ENCODE data around the gene HSPA12A.

Gene HSPA12A

DNA sequence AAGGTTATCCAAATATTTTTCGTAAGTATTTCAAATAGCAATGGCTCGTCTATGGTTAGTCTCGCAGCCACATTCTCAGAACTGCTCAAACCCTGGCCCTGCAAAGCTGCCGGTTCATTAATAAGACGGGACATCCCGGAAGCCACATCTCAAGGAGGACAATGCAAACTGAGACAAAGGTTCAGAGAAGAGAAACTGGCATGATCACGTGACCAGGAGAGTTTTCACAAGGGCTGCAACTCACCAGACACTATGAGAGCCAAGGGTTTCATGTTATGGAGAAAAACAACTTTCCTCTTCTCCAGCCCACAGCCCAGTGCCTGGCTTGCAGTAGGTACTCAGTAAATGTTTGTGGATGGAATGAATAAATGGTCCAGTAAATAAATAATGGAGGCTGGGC lies 5.0 kb upstream of the HSPA12A start:
- TF ChIP-seq, protein P1, sequence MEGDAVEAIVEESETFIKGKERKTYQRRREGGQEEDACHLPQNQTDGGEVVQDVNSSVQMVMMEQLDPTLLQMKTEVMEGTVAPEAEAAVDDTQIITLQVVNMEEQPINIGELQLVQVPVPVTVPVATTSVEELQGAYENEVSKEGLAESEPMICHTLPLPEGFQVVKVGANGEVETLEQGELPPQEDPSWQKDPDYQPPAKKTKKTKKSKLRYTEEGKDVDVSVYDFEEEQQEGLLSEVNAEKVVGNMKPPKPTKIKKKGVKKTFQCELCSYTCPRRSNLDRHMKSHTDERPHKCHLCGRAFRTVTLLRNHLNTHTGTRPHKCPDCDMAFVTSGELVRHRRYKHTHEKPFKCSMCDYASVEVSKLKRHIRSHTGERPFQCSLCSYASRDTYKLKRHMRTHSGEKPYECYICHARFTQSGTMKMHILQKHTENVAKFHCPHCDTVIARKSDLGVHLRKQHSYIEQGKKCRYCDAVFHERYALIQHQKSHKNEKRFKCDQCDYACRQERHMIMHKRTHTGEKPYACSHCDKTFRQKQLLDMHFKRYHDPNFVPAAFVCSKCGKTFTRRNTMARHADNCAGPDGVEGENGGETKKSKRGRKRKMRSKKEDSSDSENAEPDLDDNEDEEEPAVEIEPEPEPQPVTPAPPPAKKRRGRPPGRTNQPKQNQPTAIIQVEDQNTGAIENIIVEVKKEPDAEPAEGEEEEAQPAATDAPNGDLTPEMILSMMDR (IDR thresholded peaks at IDR 0.05): no peak
- H3K9me3 ChIP-seq: no peaks in the 10 kb centered on the region
- H3K36me3 ChIP-seq: no peaks in the 10 kb centered on the region
- no peak overlapping the region for H3K4me3 ChIP-seq (ENCODE audit: low read depth in 1 of 2, low read length in 1 of 2)
- H3K4me1 ChIP-seq (ENCODE audit: control insufficient read depth in 1 of 2, insufficient read depth in 1 of 2, low read depth in 1 of 2, low read length in 1 of 2): peaks cover 4 to 7% of the 10 kb centered on the region in 2 experiments
- no peak overlapping the region for H3K27ac ChIP-seq
- H3K27me3 ChIP-seq: peaks cover 92% of the 10 kb centered on the region

DNA sequence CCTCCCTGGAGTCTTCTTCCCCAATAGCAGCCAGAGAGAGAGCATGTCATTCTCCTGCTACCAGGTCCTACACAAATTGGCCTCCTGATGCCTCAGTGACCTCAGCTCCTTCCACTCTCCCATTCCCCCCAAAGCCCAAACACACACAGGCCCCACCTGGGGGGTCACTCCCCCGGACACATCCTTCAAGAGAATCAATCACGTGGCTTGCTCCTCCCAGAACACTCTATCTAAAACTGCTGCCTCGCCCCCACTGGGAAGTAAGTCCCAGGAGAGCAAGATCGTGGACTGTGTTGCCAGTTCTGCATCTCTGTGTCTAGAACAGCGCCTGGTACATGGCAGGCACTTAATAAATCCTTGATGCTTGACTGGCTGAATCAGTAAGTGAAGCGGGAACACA lies 2.5 kb upstream of the HSPA12A start:
- Histone ChIP-seq H3K9me3 (no peaks in the 10 kb centered on the region), H3K36me3 (no peaks in the 10 kb centered on the region), H3K4me3 (ENCODE audit: low read depth in 1 of 2, low read length in 1 of 2) (no peak overlapping the region), H3K4me1 (ENCODE audit: control insufficient read depth in 1 of 2, insufficient read depth in 1 of 2, low read depth in 1 of 2, low read length in 1 of 2) (peaks cover 4 to 15% of the 10 kb centered on the region in 2 experiments), H3K27ac (no peak overlapping the region), H3K27me3 (peaks cover 99% of the 10 kb centered on the region)
- TF ChIP-seq, protein P1 (IDR thresholded peaks at IDR 0.05): no peak

DNA sequence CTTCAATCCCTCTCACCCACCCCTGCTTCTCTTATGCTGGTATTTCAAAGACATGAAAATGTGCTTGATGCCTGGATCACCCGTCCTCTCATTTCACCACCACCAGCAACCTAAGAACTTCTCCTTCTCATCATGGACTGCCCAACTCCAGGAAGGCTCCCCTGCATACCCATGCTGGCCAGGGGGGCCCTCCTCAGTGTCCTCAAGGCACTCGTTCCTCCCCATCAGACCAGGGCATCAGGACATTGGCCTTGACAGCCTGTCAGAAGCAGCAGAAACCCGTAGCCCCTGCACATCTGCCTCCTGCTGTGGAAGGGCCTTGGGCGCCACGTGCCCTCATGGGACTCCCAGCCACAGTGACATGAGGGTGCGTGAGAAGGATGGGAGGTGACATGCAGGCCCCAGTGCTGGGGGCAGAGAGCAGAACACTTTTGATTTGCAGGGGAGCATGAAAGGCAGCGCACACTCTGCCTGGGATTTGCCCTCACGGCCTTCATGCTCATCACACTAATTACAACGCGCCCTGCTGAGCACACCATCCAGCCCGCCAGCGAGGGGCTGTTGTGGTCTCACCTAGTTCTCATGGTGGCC lies 1.9 kb upstream of the HSPA12A start:
- Histone ChIP-seq H3K4me3 (ENCODE audit: low read depth in 1 of 2, low read length in 1 of 2) (no peak overlapping the region), H3K4me1 (ENCODE audit: control insufficient read depth in 1 of 2, insufficient read depth in 1 of 2, low read depth in 1 of 2, low read length in 1 of 2) (peaks cover 4 to 15% of the 10 kb centered on the region in 2 experiments), H3K36me3 (no peaks in the 10 kb centered on the region), H3K27ac (no peak overlapping the region), H3K9me3 (no peaks in the 10 kb centered on the region), H3K27me3 (peaks cover 100% of the 10 kb centered on the region)
- TF ChIP-seq, protein P1 (IDR thresholded peaks at IDR 0.05): no peak

DNA sequence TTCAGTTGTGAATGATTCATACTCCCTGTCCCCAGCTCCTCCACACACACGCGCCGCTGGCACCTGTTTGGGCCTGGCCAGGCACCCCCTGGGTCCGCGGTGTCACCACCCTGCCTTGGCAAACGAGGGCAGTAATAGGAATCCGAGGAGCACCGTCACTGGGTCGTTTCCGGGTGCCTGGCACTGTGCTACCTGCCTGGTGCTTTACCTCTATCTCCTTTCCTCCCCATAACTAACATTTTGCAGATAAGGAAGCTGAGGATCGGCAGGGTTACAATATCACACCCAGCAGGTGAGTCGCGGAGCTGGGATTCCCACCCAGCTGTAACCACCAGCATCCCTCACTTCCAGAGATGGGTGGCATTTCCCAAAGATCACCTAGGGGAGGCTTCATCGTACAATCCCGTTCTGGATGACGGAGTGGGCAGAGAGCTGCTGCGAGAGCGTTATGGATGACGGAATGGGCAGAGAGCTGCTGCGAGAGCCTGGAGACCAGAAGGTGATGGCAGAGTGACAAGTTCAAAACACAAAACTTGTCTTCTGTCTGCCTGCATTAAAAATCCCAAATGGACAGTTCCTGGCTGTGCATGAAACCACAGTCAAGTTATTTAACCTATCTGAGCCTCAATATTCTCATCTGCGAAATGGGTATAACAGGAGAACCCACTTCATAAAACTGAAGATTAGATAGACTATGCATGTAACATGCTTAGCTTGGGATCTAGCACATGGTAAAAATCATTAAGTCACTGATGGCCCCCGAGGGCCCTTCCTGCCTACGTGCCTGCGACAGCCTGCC lies 1.1 kb upstream of the HSPA12A start:
- H3K4me3 ChIP-seq (ENCODE audit: low read depth in 1 of 2, low read length in 1 of 2): no peak overlapping the region
- peaks cover 100% of the 10 kb centered on the region for H3K27me3 ChIP-seq
- no peak overlapping the region for H3K27ac ChIP-seq
- TF ChIP-seq, protein P1 (IDR thresholded peaks at IDR 0.05): no peak
- no peaks in the 10 kb centered on the region for H3K9me3 ChIP-seq
- H3K4me1 ChIP-seq (ENCODE audit: control insufficient read depth in 1 of 2, insufficient read depth in 1 of 2, low read depth in 1 of 2, low read length in 1 of 2): peaks cover 4 to 15% of the 10 kb centered on the region in 2 experiments
- H3K36me3 ChIP-seq: no peaks in the 10 kb centered on the region

DNA sequence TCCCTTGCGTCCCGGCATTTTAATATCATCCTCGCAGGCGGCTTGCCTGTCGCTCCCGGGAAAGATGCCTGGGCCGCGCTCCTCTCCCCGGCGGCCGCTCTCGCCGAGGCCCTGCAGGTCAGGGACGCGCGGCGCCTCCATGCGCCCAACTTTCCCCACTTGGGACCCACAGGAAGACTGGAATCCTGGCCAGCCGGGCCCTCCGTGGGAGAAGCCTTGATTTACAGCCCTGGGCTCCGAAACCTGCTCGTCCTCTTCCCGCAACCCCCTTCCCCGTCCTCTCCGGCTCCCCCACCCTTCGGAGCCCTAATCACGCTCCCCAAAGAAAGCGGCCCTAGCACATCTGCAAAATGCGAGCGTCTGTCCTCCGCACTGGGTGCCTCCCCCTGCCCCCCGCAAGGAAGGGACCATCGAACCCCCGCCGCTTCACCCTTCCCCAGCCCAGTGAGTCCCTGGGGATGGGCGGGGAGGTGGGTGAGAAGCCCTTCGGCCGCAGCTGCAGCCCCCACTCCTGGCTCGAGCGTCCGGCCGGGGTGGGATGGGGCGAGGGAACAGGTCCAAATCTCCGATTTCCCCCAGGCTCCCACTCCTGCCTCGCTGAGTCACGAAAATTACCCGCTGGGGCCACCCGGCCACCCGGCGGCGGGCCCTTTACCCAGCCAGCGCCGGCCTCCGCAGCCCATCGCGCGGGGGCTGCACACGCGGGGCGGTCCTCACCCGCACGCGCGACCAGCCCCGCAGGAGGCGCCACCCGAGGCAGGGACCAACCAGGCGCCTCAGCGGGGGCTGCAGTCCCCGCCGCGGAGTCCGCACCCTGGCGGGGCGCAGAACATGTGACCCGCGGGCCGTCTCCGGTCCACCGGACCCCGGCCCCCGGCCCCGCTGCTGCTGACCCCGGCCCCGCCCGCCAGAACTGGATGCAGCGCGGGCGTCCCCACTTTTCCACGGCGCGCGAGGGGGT lies 695 bp downstream of the HSPA12A start:
- Histone ChIP-seq H3K36me3 (no peaks in the 10 kb centered on the region), H3K4me1 (ENCODE audit: control insufficient read depth in 1 of 2, insufficient read depth in 1 of 2, low read depth in 1 of 2, low read length in 1 of 2) (peaks cover 4 to 15% of the 10 kb centered on the region in 2 experiments), H3K9me3 (no peaks in the 10 kb centered on the region), H3K4me3 (ENCODE audit: low read depth in 1 of 2, low read length in 1 of 2) (peak overlapping the region; percentile 34 to 40), H3K27ac (no peak overlapping the region), H3K27me3 (peaks cover 100% of the 10 kb centered on the region)
- TF ChIP-seq, protein P1 (IDR thresholded peaks at IDR 0.05): no peak
